ENCODE measurements around the gene ZSCAN22. TPM values are rescaled to one million over a fixed set of nuclear protein-coding genes. Genes with fewer than 3 reads are reported as not detected.

The ZSCAN22 gene
- total and polyA plus RNA-seq, 8 donors = 0.65 to 2.5 (median 1.2) TPM

DNA sequence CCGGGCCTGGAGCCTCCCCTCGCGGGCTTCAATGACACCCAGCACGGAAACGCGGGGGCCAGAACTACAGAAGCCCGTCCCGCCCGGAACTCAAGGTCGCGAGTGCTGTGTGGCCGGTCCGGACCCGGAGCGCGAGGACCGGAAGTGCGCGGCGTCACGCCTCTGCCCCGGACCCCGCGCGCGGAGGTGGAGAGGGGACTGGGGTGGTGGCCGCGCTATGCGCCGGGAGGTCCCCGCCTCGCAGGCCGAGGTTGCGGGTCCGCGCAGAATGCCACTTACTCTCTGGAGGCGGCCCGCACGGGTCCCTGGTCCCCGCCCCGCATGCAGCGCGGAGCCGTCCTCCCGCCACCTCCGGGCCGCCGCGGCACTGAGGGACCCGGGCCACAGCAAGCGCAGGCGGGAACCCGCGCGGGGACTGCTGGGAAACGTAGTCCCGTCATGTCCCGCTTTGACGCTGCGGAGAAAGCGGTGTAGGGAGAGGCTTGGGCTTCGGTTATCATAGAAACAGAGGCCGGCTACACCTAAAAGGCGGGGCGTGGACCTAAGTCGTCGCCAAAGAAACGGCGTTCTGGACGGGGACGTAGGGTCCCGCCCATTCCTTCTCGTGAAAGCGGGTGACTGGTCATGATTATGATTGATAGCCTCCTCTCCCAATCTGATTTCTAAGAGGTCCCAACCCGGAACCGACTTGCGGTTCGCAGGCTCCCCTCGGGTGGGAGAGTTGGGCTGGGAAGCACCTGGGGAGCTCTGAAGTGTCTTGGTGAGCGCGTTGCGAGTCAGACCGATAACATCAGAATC, 54.1 kb downstream of the ZSCAN22 start, which contains the start of gene ZNF837:
ZNF837 (minus strand) TSS at position 369 of the 798 bp plus-strand sequence. CDS start 11,698 bp downstream, outside the sequence.
- H3K4me1 ChIP-seq = peaks cover 0 to 25% (median 9%) of the 10 kb centered on the region in 3 donors
- WGBS, 2 donors = 0 to 1% methylated on average over 66 to 83 of the region's 83 CpGs
- no peaks in the 10 kb centered on the region for H3K27me3 ChIP-seq
- H3K9me3 ChIP-seq = no peaks in the 10 kb centered on the region
- H3K27ac ChIP-seq = peak within 1 kb of the TSS; percentile 74 to 95 (median 88)
- ATAC-seq (peak; percentile 91 to 94 (median 92)), FAIRE-seq (peak; percentile 96), DNase-seq (peak; percentile 95 to 100 (median 99))
- TF ChIP-seq, protein P1, sequence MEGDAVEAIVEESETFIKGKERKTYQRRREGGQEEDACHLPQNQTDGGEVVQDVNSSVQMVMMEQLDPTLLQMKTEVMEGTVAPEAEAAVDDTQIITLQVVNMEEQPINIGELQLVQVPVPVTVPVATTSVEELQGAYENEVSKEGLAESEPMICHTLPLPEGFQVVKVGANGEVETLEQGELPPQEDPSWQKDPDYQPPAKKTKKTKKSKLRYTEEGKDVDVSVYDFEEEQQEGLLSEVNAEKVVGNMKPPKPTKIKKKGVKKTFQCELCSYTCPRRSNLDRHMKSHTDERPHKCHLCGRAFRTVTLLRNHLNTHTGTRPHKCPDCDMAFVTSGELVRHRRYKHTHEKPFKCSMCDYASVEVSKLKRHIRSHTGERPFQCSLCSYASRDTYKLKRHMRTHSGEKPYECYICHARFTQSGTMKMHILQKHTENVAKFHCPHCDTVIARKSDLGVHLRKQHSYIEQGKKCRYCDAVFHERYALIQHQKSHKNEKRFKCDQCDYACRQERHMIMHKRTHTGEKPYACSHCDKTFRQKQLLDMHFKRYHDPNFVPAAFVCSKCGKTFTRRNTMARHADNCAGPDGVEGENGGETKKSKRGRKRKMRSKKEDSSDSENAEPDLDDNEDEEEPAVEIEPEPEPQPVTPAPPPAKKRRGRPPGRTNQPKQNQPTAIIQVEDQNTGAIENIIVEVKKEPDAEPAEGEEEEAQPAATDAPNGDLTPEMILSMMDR (IDR thresholded peaks at IDR 0.05) = no peak
- H3K4me3 ChIP-seq = peak within 1 kb of the TSS; percentile 41 to 93 (median 80)
- H3K36me3 ChIP-seq = no peaks in the 10 kb centered on the region
- intact Hi-C loops (cut with DNase I) = no loop called here

DNA sequence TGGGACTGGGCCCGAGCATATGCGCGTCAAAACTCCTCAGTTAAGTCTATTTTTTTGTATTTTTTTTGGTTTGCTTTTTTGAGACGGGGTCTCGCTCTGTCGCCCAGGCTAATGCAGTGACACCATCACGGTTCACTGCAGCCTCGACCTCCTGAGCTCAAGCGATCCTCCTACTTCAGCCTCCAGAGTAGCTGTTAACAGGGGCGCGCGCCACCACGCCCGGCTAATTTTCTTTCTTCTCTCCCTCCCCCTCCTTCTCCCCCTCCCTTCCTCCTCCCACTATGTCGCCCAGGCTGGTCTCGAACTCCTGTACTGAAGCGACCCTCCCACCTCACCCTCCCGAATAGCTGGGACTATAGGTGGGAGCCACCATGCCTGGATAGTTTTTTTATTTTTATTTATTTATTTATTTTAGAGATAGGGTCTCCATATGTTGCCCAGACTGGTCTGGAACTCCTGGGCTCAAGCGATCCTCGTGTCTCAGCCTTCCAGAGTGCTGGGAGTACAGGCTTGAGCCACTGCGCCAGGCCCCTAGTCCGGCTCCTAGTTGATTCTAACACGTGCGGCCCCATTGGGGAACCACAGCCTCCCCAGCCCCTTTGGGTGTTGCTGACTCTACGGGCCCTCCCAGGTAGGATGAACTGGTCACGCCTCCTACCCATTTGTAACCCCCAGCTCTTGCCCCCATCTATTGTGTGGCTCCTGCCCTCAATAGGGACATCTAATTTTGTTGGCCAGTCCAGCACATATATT, 54.8 kb downstream of the ZSCAN22 start:
- TF ChIP-seq, protein P1 (IDR thresholded peaks at IDR 0.05) = no peak
- WGBS, 2 donors = 22 to 24% methylated on average over 26 of the region's 26 CpGs
- DNase-seq (peak in 4 of 6 donors; percentile 48 to 74 (median 52)), ATAC-seq (no peak), FAIRE-seq (no peak)
- Histone ChIP-seq H3K27me3 (no peaks in the 10 kb centered on the region), H3K4me1 (peaks cover 0 to 27% (median 11%) of the 10 kb centered on the region in 3 donors), H3K36me3 (no peaks in the 10 kb centered on the region), H3K9me3 (no peaks in the 10 kb centered on the region), H3K4me3 (peak overlapping the region; percentile 41 to 85 (median 63)), H3K27ac (peak overlapping the region; percentile 59 to 95 (median 78))
- intact Hi-C loops (cut with DNase I) = no loop called here

DNA sequence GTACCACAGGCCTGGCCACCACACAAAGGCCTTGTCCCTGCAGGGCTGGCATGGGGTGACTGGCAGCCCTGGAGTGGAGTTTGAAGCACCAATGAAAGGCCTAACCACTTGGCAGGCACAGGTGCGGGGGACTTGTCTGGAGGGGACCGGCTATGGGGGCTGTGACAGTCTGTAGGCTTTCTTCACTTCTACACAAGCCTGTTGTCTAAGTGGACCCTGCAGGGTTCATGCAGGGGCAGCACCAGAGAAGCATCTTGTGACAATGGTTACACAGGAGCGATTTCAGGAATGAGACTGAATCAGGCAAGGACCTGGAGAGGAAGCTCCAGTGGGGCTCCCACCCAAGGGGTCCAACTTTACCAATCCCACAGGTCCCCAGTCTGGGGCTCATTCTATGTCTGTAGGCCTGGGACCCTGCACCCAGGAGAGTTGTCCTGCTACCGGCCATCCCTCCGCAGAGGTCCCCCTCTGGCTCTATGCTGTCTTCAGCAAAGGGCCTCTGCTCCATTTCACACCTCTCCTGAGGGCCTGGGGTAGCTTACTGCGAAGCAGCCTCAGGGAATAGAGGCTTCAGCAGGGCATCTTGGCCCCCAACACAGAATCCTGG, 56.3 kb downstream of the ZSCAN22 start:
- Histone ChIP-seq H3K4me3 (no peak overlapping the region), H3K27ac (no peak overlapping the region), H3K36me3 (no peaks in the 10 kb centered on the region), H3K27me3 (no peaks in the 10 kb centered on the region), H3K4me1 (peaks cover 0 to 31% (median 11%) of the 10 kb centered on the region in 3 donors), H3K9me3 (no peaks in the 10 kb centered on the region)
- intact Hi-C loops (cut with DNase I) = no loop called here
- WGBS, 2 donors = 90 to 96% methylated on average over 6 of the region's 6 CpGs
- peak in 3 of 6 donors; percentile 35 to 53 (median 46) for DNase-seq
- TF ChIP-seq, protein P1 (IDR thresholded peaks at IDR 0.05) = no peak
- ATAC-seq = no peak
- FAIRE-seq = no peak

DNA sequence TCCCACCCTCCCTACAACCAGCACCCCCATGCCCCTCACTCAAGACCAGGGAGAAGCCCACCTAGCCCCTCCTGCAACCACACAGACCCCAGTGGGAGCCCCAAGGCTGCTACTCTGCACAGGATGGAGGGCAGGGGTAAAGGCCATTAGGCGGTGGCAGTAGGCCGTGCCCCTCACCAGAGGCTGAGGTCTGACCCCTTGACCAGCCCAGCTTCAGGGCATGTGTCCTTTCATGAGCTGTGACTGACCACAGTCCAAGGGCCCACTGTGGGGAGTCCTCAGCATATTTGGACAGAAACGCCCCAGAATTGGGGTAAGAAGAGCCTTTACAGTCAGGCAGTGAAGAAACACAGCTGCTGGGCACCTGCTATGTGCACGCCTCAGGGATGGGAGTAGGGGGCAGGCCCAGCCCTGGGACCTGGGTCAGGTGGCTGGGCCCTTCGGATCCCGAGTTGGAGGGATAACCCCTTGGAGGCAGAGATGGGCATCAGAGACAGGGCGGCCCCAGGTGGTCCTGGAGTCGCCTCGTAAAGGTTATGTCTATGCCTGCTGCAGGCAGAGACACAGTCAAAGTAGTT, 58.6 kb downstream of the ZSCAN22 start:
- Histone ChIP-seq H3K36me3 (no peaks in the 10 kb centered on the region), H3K9me3 (no peaks in the 10 kb centered on the region), H3K4me3 (peak overlapping the region in 1 of 4 donors; percentile 77), H3K27me3 (no peaks in the 10 kb centered on the region), H3K4me1 (peaks cover 6 to 36% (median 13%) of the 10 kb centered on the region in 3 donors), H3K27ac (peak overlapping the region; percentile 91 to 98 (median 97))
- FAIRE-seq (no peak), ATAC-seq (no peak), DNase-seq (peak in 3 of 6 donors; percentile 38 to 61 (median 54))
- intact Hi-C loops (cut with DNase I) = no loop called here
- 61 to 68% methylated on average over 9 of the region's 9 CpGs for WGBS, 2 donors
- TF ChIP-seq, protein P1 (IDR thresholded peaks at IDR 0.05) = no peak

Measured in pancreas (tissue), 10 donors.